Smooth muscle cell (in vitro differentiated cells): ENCODE measurements around the gene MOB3B. TPM values are rescaled to one million over a fixed set of nuclear protein-coding genes. Genes with fewer than 3 reads are reported as not detected.

Experiments
- DNase-seq: peaks from one replicate; lab custom pipeline; 2025; ENCODE audit not compliant: unreplicated experiment; lab: John Stamatoyannopoulos, UW
- H2AFZ ChIP-seq: fragments of 200-600 bp; sonication (generic); 2 replicates; pipeline ENCODE4 v1.6.0; 2016; ENCODE audit warnings: antibody characterized with exemption, low read depth, mild to moderate bottlenecking
- H3F3A ChIP-seq: fragments of 200-600 bp; sonication (generic); 2 replicates; pipeline ENCODE4 v1.6.0; 2017; ENCODE audit warnings: antibody characterized with exemption, low read depth
- H3K27ac ChIP-seq: fragments of 200-600 bp; sonication (generic); 2 replicates; pipeline ENCODE4 v1.5.1; 2016; ENCODE audit warnings: low read depth, mild to moderate bottlenecking
- H3K27me3 ChIP-seq: fragments of 200-600 bp; sonication (generic); 2 replicates; pipeline ENCODE4 v1.6.1; 2016; ENCODE audit warnings: low read depth, mild to moderate bottlenecking
- H3K36me3 ChIP-seq: fragments of 200-600 bp; sonication (generic); 2 replicates; pipeline ENCODE4 v1.5.1; 2016; ENCODE audit warnings: low read depth
- H3K4me1 ChIP-seq: fragments of 200-600 bp; sonication (generic); 2 replicates; pipeline ENCODE4 v1.5.1; 2016; ENCODE audit warnings: low read depth
- H3K4me2 ChIP-seq: fragments of 200-600 bp; sonication (generic); 2 replicates; pipeline ENCODE4 v1.6.0; 2016; ENCODE audit warnings: mild to moderate bottlenecking
- H3K4me3 ChIP-seq: fragments of 200-600 bp; sonication (generic); 2 replicates; pipeline ENCODE4 v1.5.1; 2016; ENCODE audit warnings: mild to moderate bottlenecking
- H3K79me2 ChIP-seq: fragments of 200-600 bp; sonication (generic); 2 replicates; pipeline ENCODE4 v1.6.0; 2016; ENCODE audit warnings: low read depth, mild to moderate bottlenecking
- H3K9ac ChIP-seq: fragments of 200-600 bp; sonication (generic); 2 replicates; pipeline ENCODE4 v1.6.0; 2016; ENCODE audit warnings: low read depth
- H3K9me3 ChIP-seq: fragments of 200-600 bp; sonication (generic); replicated peaks from 2 replicates; pipeline ENCODE4 v1.5.1; 2016; ENCODE audit warnings: low read depth
- H4K20me1 ChIP-seq: fragments of 200-600 bp; sonication (generic); 2 replicates; pipeline ENCODE4 v1.6.0; 2016; ENCODE audit warnings: low read depth
- CTCF ChIP-seq: fragments of 200-600 bp; sonication (generic); IDR thresholded peaks from 2 replicates; pipeline ENCODE4 v1.5.1; 2017; ENCODE audit warnings: borderline replicate concordance, mild to moderate bottlenecking, antibody characterized with exemption; ENCODE audit not compliant: insufficient read depth, poor library complexity, severe bottlenecking
- WGBS: methylation state at CpG from one replicate; pipeline ENCODE4 v1.1.7; 2016; ENCODE audit warnings: low lambda C conversion rate; 5-methylcytosine and 5-hydroxymethylcytosine counted together
- polyA plus RNA-seq: library from polyadenylated mRNA; unstranded; fragments of >200 nt; fragmentation: Nextera tagmentation; extraction: Ambion mirVana; gene quantifications from 2 replicates; pipeline ENCODE4 v1.2.1, GENCODE V29; 2016
- total RNA-seq: library from RNA; depleted of rRNA; stranded (reverse); fragments of >200 nt; gene quantifications from 2 replicates; pipeline ENCODE4 v1.2.3, GENCODE V29; 2014

MOB3B gene
- total and polyA plus RNA-seq, 2 experiments from 2014 or later: 1.7 to 5.8 TPM

- H4K20me1 ChIP-seq: no peaks in the 10 kb centered on the region
- H3K27me3 ChIP-seq: no peaks in the 10 kb centered on the region
- H3K4me3 ChIP-seq: no peak overlapping the region
- peak overlapping the region; percentile 40 for H3K4me2 ChIP-seq
- no peak for DNase-seq
- H3K9ac ChIP-seq: no peak overlapping the region
- H3F3A ChIP-seq: no peaks in the 10 kb centered on the region
- no peaks in the 10 kb centered on the region for H3K79me2 ChIP-seq
- H3K27ac ChIP-seq: peak overlapping the region; percentile 72
- 9% methylated on average over 2 of the region's 2 CpGs for WGBS
- no peaks in the 10 kb centered on the region for H3K36me3 ChIP-seq
- no peak overlapping the region for H2AFZ ChIP-seq
- peaks cover 57% of the 10 kb centered on the region for H3K4me1 ChIP-seq
- no peaks in the 10 kb centered on the region for H3K9me3 ChIP-seq
- TF ChIP-seq CTCF: no peak
Measured at GRCh38 chr9:27499451-27499850, 30.2 kb downstream of the MOB3B start.

GRCh38 chr9:27497883-27498417 lies 31.7 kb downstream of the MOB3B start:
- Histone ChIP-seq H3K4me3 (no peak overlapping the region), H3K4me2 (no peak overlapping the region), H3K9me3 (no peaks in the 10 kb centered on the region), H3K4me1 (peaks cover 53% of the 10 kb centered on the region), H3K79me2 (no peaks in the 10 kb centered on the region), H4K20me1 (no peaks in the 10 kb centered on the region), H3K9ac (no peak overlapping the region), H2AFZ (no peak overlapping the region), H3F3A (no peaks in the 10 kb centered on the region), H3K27me3 (no peaks in the 10 kb centered on the region), H3K36me3 (no peaks in the 10 kb centered on the region), H3K27ac (no peak overlapping the region)
- WGBS: 72% methylated on average over 11 of the region's 11 CpGs
- no peak for DNase-seq
- no peak for TF ChIP-seq CTCF

GRCh38 chr9:27496135-27496504 lies 33.5 kb downstream of the MOB3B start:
- H3K36me3 ChIP-seq: no peaks in the 10 kb centered on the region
- H3K27ac ChIP-seq: no peak overlapping the region
- peaks cover 40% of the 10 kb centered on the region for H3K4me1 ChIP-seq
- no peak overlapping the region for H3K4me2 ChIP-seq
- TF ChIP-seq CTCF: no peak
- H3K79me2 ChIP-seq: no peaks in the 10 kb centered on the region
- H2AFZ ChIP-seq: no peak overlapping the region
- H3K27me3 ChIP-seq: no peaks in the 10 kb centered on the region
- no peaks in the 10 kb centered on the region for H4K20me1 ChIP-seq
- H3K9me3 ChIP-seq: no peaks in the 10 kb centered on the region
- WGBS: 50% methylated on average over 3 of the region's 3 CpGs
- H3F3A ChIP-seq: no peaks in the 10 kb centered on the region
- no peak for DNase-seq
- H3K4me3 ChIP-seq: no peak overlapping the region
- H3K9ac ChIP-seq: no peak overlapping the region

GRCh38 chr9:27495480-27496134 lies 34.0 kb downstream of the MOB3B start:
- no peak overlapping the region for H3K4me2 ChIP-seq
- H3K27ac ChIP-seq: no peak overlapping the region
- no peak overlapping the region for H2AFZ ChIP-seq
- no peaks in the 10 kb centered on the region for H3K9me3 ChIP-seq
- no peaks in the 10 kb centered on the region for H3K27me3 ChIP-seq
- DNase-seq: no peak
- no peak for TF ChIP-seq CTCF
- no peaks in the 10 kb centered on the region for H3F3A ChIP-seq
- no peak overlapping the region for H3K4me3 ChIP-seq
- H4K20me1 ChIP-seq: no peaks in the 10 kb centered on the region
- H3K9ac ChIP-seq: no peak overlapping the region
- 48% methylated on average over 3 of the region's 3 CpGs for WGBS
- H3K79me2 ChIP-seq: no peaks in the 10 kb centered on the region
- peaks cover 40% of the 10 kb centered on the region for H3K4me1 ChIP-seq
- no peaks in the 10 kb centered on the region for H3K36me3 ChIP-seq
